Measurements from ENCODE around the gene RAPGEF5.
A peak's percentile ranks its signal among the peaks of the same experiment; 100 is the strongest.

The RAPGEF5 gene

DNA sequence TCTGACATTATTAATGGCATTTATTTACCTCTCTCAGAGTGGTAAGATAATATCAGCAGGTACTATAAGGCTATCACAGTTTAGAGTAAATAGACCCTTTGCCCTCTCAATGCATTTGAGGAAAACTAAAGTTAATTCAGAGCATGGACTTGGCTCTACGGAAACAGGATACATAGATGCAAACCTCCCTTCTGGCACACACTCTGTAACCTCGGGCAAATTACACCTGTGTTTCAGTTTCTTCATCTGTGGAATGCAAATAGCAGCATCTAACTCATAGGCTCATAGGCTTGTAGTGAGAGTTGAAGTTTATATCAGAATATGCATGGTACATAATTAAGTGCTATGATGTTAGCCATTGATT, 5.6 kb downstream of the RAPGEF5 start:
- TF ChIP-seq GATA1 (IDR thresholded peaks at IDR 0.05; ENCODE audit: low read depth, low read length) = no peak
- TF ChIP-seq POLR2A (IDR thresholded peaks at IDR 0.05; ENCODE audit: low read length) = no peak
- DNase-seq = peak in 1 of 2 experiments; percentile 27

GRCh38 chr7:22350466-22351328, 6.3 kb downstream of the RAPGEF5 start:
- peak; percentile 85 to 94 for DNase-seq
- TF ChIP-seq GATA1 (IDR thresholded peaks at IDR 0.05; ENCODE audit: low read depth, low read length) (peak; percentile 92), POLR2A (IDR thresholded peaks at IDR 0.05; ENCODE audit: low read length) (no peak)

DNA sequence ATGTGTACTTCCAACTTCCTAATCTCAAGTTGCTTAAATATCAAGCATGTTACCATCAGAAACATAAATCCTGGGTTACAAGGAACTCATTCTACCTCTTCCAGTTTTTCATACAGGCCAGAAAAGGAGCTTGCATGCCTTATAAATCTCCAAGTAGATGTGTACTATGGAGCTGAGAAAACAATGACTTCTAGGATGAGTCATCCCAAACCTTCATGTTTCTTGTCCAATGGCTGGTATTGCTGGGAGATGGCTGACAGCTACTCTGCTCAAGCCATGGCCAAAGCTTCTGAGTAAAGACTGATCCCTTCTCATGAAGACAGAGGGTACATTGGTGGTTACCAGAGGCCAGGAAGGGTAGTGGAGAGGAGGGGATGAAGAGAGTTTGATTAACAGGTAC, 8.6 kb downstream of the RAPGEF5 start:
- DNase-seq = no peak
- TF ChIP-seq GATA1 (IDR thresholded peaks at IDR 0.05; ENCODE audit: low read depth, low read length) (no peak), POLR2A (IDR thresholded peaks at IDR 0.05; ENCODE audit: low read length) (no peak)

- DNase-seq = peak; percentile 45 to 47
- TF ChIP-seq GATA1 (IDR thresholded peaks at IDR 0.05; ENCODE audit: low read depth, low read length) (no peak), POLR2A (IDR thresholded peaks at IDR 0.05; ENCODE audit: low read length) (no peak)
These were observed 10.4 kb downstream of the RAPGEF5 start for GRCh38 chr7:22346383-22347107.

GRCh38 chr7:22344655-22345054, 12.3 kb downstream of the RAPGEF5 start:
- DNase-seq = no peak

GRCh38 chr7:22343612-22344011, 13.3 kb downstream of the RAPGEF5 start:
- TF ChIP-seq POLR2A (IDR thresholded peaks at IDR 0.05; ENCODE audit: low read length) (no peak), GATA1 (IDR thresholded peaks at IDR 0.05; ENCODE audit: low read depth, low read length) (no peak)
- no peak for DNase-seq

More at GRCh38 chr7:22344655-22345054, 12.3 kb downstream of the RAPGEF5 start:
- TF ChIP-seq GATA1 (IDR thresholded peaks at IDR 0.05; ENCODE audit: low read depth, low read length) (no peak), POLR2A (IDR thresholded peaks at IDR 0.05; ENCODE audit: low read length) (no peak)

DNA sequence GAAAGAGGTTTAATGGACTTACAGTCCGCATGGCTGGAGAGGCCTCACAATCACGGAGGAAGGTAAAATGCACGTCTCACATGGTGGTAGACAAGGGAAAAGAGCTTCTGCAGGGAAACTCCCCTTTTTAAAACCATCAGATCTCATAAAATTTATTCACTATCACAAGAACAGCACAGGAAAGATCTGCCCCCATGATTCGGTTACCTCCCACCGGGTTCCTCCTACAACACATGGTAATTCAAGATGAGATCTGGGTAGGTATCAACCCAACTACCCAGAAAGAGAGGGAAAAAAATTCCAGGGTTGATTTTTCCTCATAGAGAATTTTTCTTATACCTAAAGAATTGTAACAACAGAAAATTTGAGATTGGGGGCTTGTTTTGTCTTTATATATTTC, 13.9 kb downstream of the RAPGEF5 start:
- TF ChIP-seq GATA1 (IDR thresholded peaks at IDR 0.05; ENCODE audit: low read depth, low read length) (no peak), POLR2A (IDR thresholded peaks at IDR 0.05; ENCODE audit: low read length) (no peak)
- no peak for DNase-seq

DNA sequence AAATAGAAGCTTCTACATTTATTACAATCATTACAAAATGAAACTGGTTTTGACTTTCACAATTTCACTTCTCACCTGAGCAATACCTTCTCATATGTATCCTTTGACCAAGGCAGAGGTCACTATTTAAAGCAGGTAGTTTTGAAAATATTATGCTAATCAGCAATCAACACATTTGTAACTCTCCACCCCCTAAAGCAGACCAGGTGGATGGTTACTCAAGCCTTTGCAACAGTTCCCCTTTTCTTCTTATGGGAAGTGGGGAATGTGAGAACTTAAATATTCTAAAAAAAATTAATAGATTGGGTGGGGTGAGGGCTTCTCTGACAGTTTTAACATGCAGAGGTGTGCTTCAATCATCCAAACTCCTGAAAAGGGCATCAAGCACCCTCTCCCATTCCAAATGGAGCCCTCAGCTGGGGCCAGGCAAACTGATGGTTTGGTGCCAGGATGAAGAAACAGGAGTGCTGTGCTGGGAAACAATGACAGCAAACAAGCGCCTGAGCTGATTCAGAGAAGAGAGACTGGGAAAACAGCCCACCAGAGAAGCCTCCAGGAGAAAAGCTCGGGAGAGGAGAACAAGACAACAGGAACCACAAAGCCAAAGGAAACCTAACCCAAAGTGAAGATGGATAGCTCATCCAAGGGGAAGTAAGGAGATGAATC, 17.1 kb downstream of the RAPGEF5 start:
- DNase-seq = no peak
- TF ChIP-seq POLR2A (IDR thresholded peaks at IDR 0.05; ENCODE audit: low read length) (no peak), GATA1 (IDR thresholded peaks at IDR 0.05; ENCODE audit: low read depth, low read length) (no peak)

- TF ChIP-seq GATA1 (IDR thresholded peaks at IDR 0.05; ENCODE audit: low read depth, low read length) = no peak
- TF ChIP-seq POLR2A (IDR thresholded peaks at IDR 0.05; ENCODE audit: low read length) = no peak
- no peak for DNase-seq
These were observed 18.1 kb downstream of the RAPGEF5 start for GRCh38 chr7:22338877-22339276.

- TF ChIP-seq POLR2A (IDR thresholded peaks at IDR 0.05; ENCODE audit: low read length) (no peak), GATA1 (IDR thresholded peaks at IDR 0.05; ENCODE audit: low read depth, low read length) (no peak)
- no peak for DNase-seq
These were observed 18.5 kb downstream of the RAPGEF5 start for GRCh38 chr7:22338411-22338810.

- no peak for TF ChIP-seq GATA1 (IDR thresholded peaks at IDR 0.05; ENCODE audit: low read depth, low read length)
- TF ChIP-seq POLR2A (IDR thresholded peaks at IDR 0.05; ENCODE audit: low read length) = no peak
- no peak for DNase-seq
These were observed 23.2 kb downstream of the RAPGEF5 start for GRCh38 chr7:22333680-22334141.

- no peak for DNase-seq
- TF ChIP-seq POLR2A (IDR thresholded peaks at IDR 0.05; ENCODE audit: low read length) = no peak
- no peak for TF ChIP-seq GATA1 (IDR thresholded peaks at IDR 0.05; ENCODE audit: low read depth, low read length)
These were observed 24.5 kb downstream of the RAPGEF5 start for GRCh38 chr7:22332461-22332870.

DNA sequence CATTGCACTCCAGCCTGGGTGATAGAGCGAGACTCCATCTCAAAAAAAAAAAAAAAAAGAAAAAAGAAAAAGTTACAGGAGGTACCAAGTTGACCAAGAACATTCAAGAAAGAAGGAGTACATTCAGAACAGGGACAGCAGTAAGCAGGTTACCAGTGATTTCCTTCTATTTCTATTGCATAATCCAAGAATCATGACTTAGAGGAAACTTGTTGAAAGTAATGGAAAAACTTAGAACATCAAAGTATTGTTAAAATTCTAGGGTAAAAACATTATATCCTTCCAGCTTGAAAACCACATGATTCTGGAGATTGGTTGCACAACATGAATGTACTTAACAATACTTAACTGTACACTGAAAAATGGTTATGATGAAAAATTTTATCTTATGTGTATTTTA, 25.2 kb downstream of the RAPGEF5 start:
- DNase-seq = no peak
- TF ChIP-seq GATA1 (IDR thresholded peaks at IDR 0.05; ENCODE audit: low read depth, low read length) = no peak
- no peak for TF ChIP-seq POLR2A (IDR thresholded peaks at IDR 0.05; ENCODE audit: low read length)

DNA sequence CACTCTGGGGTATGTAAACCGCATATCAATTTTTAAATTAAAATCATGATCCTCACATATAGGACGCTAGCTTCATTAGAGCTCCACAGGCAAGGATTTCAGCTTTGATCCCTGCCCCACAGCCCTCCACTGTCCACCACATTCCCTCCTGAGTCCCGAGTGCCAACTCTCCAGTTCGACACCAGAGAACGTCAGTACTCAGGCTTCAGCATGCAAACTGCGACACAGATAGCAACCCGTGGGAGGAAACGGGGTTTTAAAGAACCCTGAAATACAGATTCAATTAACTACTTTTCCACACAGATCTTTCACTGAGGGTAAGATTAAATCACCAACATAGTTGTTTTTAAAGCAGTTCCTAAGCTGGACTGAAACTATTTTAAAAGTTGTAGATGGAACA, 26.1 kb downstream of the RAPGEF5 start:
- TF ChIP-seq GATA1 (IDR thresholded peaks at IDR 0.05; ENCODE audit: low read depth, low read length) = no peak
- no peak for TF ChIP-seq POLR2A (IDR thresholded peaks at IDR 0.05; ENCODE audit: low read length)
- DNase-seq = no peak

All from erythroblast (primary cell).